ENCODE measurements around the gene ACTA1. TPM values are rescaled to one million over a fixed set of nuclear protein-coding genes. Genes with fewer than 3 reads are reported as not detected.
A peak's percentile ranks its signal among the peaks of the same experiment; 100 is the strongest.

Gene ACTA1
- total and polyA plus RNA-seq, 12 donors, result 976 to 17,994 (median 8,260) TPM

- Histone ChIP-seq H3K4me1 (peaks cover 0 to 39% (median 28%) of the 10 kb centered on the region in 9 donors), H3K27ac (peak overlapping the region in 6 of 10 donors; percentile 3 to 99 (median 91)), H3K9me3 (no peaks in the 10 kb centered on the region), H3K27me3 (peaks cover 15 to 89% (median 72%) of the 10 kb centered on the region in 7 donors), H3K36me3 (peaks cover 0 to 21% (median 0%) of the 10 kb centered on the region in 9 donors), H3K4me3 (peak overlapping the region in 9 of 10 donors; percentile 20 to 65 (median 55))
- 2 to 5% methylated on average over 38 of the region's 38 CpGs for WGBS, 2 donors
- no peak for TF ChIP-seq CTCF (IDR thresholded peaks at IDR 0.05)
- intact Hi-C loops (cut with DNase I), result loop anchor here in 1 of 10 donors (10.0 kb wide), 1 partner anchor 137 kb away; no protein-coding TSS in a partner anchor
- DNase-seq, result no peak
- no peak for ATAC-seq
These were observed 1.8 kb downstream of the ACTA1 start for GRCh38 chr1:229432116-229432461.

- Histone ChIP-seq H3K36me3 (peaks cover 0 to 21% (median 0%) of the 10 kb centered on the region in 9 donors), H3K9me3 (no peaks in the 10 kb centered on the region), H3K4me3 (peak overlapping the region in 9 of 10 donors; percentile 20 to 65 (median 55)), H3K27ac (peak overlapping the region in 6 of 10 donors; percentile 3 to 99 (median 91)), H3K27me3 (peaks cover 15 to 95% (median 76%) of the 10 kb centered on the region in 7 donors), H3K4me1 (peaks cover 0 to 37% (median 28%) of the 10 kb centered on the region in 9 donors)
- ATAC-seq, result no peak
- intact Hi-C loops (cut with DNase I), result loop anchor here in 2 of 10 donors (2.0 to 10.0 kb wide), 2 partner anchors 21 to 137 kb away; no protein-coding TSS in a partner anchor
- no peak for TF ChIP-seq CTCF (IDR thresholded peaks at IDR 0.05)
- 5 to 7% methylated on average over 64 to 65 of the region's 65 CpGs for WGBS, 2 donors
- no peak for DNase-seq
These were observed 2.4 kb downstream of the ACTA1 start for GRCh38 chr1:229431284-229432115.

- peak overlapping the region in 6 of 10 donors; percentile 29 to 65 (median 59) for H3K4me3 ChIP-seq
These were observed 3.1 kb downstream of the ACTA1 start for GRCh38 chr1:229430761-229431283.

More at GRCh38 chr1:229430761-229431283, 3.1 kb downstream of the ACTA1 start:
- intact Hi-C loops (cut with DNase I), result loop anchor here in 2 of 10 donors (2.0 to 10.0 kb wide), 2 partner anchors 20 to 136 kb away; no protein-coding TSS in a partner anchor
- H3K36me3 ChIP-seq, result peaks cover 0 to 21% (median 0%) of the 10 kb centered on the region in 9 donors
- TF ChIP-seq CTCF (IDR thresholded peaks at IDR 0.05), result peak in 1 of 9 donors; percentile 16
- 1 to 3% methylated on average over 16 of the region's 16 CpGs for WGBS, 2 donors
- peak overlapping the region in 5 of 10 donors; percentile 20 to 99 (median 92) for H3K27ac ChIP-seq
- peak; percentile 10 to 78 (median 36) for ATAC-seq
- H3K9me3 ChIP-seq, result no peaks in the 10 kb centered on the region
- peak; percentile 73 for DNase-seq
- peaks cover 0 to 30% (median 24%) of the 10 kb centered on the region in 9 donors for H3K4me1 ChIP-seq
- peaks cover 15 to 100% (median 79%) of the 10 kb centered on the region in 7 donors for H3K27me3 ChIP-seq

Measured in heart right ventricle (tissue), 16 donors.